ENCODE results near the gene EFNA1.

DNA sequence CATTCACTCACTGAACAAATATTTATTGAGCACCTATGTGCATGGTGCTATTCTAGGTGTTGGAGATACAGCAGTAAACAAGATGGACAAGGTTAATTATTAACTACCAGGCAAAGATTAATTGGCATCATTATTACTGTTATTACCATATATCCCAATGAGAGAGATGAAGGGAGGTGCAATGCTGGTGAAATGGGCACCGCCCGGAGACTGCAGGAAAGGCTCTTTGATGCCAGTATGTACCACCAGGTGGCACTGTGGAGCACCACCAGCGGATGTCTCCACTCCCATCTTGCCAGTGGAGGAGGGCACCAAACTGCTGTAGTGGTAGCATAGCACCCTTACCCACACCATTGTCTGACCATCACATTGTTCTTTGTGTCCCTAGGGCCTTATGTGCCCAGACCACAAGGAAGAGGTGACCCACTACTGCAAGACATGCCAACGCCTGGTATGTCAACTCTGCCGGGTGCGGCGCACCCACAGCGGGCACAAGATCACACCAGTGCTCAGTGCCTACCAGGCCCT, 48.9 kb downstream of the EFNA1 start:
- TF ChIP-seq, protein P1, sequence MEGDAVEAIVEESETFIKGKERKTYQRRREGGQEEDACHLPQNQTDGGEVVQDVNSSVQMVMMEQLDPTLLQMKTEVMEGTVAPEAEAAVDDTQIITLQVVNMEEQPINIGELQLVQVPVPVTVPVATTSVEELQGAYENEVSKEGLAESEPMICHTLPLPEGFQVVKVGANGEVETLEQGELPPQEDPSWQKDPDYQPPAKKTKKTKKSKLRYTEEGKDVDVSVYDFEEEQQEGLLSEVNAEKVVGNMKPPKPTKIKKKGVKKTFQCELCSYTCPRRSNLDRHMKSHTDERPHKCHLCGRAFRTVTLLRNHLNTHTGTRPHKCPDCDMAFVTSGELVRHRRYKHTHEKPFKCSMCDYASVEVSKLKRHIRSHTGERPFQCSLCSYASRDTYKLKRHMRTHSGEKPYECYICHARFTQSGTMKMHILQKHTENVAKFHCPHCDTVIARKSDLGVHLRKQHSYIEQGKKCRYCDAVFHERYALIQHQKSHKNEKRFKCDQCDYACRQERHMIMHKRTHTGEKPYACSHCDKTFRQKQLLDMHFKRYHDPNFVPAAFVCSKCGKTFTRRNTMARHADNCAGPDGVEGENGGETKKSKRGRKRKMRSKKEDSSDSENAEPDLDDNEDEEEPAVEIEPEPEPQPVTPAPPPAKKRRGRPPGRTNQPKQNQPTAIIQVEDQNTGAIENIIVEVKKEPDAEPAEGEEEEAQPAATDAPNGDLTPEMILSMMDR (conservative IDR thresholded peaks at IDR 0.05; ENCODE audit: low read depth, low read length), result peak; percentile 95
- TF ChIP-seq EZH2 (IDR thresholded peaks at IDR 0.05; ENCODE audit: low read length, unreplicated experiment), result no peak
- no peak for TF ChIP-seq EZH2phosphoT487 (IDR thresholded peaks at IDR 0.05; ENCODE audit: borderline replicate concordance, low read length)

Measured in PC-3 (cell line).